Neural cell (in vitro differentiated cells): ENCODE data around the gene TRIM4.

ENCODE experiments used
- CTCF ChIP-seq: fragments of 450-650 bp; IDR thresholded peaks from 2 replicates; pipeline ENCODE4 v1.5.1; 2014; ENCODE audit warnings: antibody characterized with exemption, mild to moderate bottlenecking, moderate library complexity; ENCODE audit not compliant: poor library complexity, severe bottlenecking
- EP300 ChIP-seq: fragments of 450-650 bp; conservative IDR thresholded peaks from 2 replicates; pipeline ENCODE4 v1.6.1; 2014; ENCODE audit warnings: antibody characterized with exemption, mild to moderate bottlenecking, moderate library complexity; ENCODE audit not compliant: poor library complexity, severe bottlenecking
- EZH2 ChIP-seq: fragments of 200-600, 300-800 bp; shearing (Covaris generic), sonication (generic); IDR thresholded peaks from 2 replicates; pipeline ENCODE4 v1.6.1; 2014; ENCODE audit warnings: antibody characterized with exemption, low read length, borderline replicate concordance, mild to moderate bottlenecking; ENCODE audit not compliant: insufficient read depth, poor library complexity, severe bottlenecking
- MXI1 ChIP-seq: fragments of 450-650 bp; conservative IDR thresholded peaks from 2 replicates; pipeline ENCODE4 v1.6.1; 2014; ENCODE audit warnings: antibody characterized with exemption, mild to moderate bottlenecking; ENCODE audit not compliant: poor library complexity, severe bottlenecking
- POLR2AphosphoS5 ChIP-seq: IDR thresholded peaks from 2 replicates; pipeline ENCODE4 v1.6.1; 2012
- RAD21 ChIP-seq: fragments of 450-650 bp; conservative IDR thresholded peaks from 2 replicates; pipeline ENCODE4 v1.6.1; 2014; ENCODE audit warnings: antibody characterized with exemption, mild to moderate bottlenecking, moderate library complexity
- REST ChIP-seq: IDR thresholded peaks from 2 replicates; pipeline ENCODE4 v1.6.1; 2012; ENCODE audit warnings: borderline replicate concordance
- SMC3 ChIP-seq: fragments of 450-650 bp; conservative IDR thresholded peaks from 2 replicates; pipeline ENCODE4 v1.6.1; 2014; ENCODE audit warnings: antibody characterized with exemption, mild to moderate bottlenecking, moderate library complexity; ENCODE audit not compliant: poor library complexity
- TAF1 ChIP-seq: IDR thresholded peaks from 2 replicates; pipeline ENCODE4 v1.6.1; 2012; ENCODE audit warnings: low read depth

- TF ChIP-seq CTCF (no peak), EZH2 (no peak), EP300 (no peak), POLR2AphosphoS5 (no peak), TAF1 (no peak), SMC3 (no peak), REST (no peak), RAD21 (no peak), MXI1 (no peak)
Observed at GRCh38 chr7:99910976-99911375, 8.4 kb downstream of the TRIM4 start.
